BLaER1 treated with 17β-estradiol and CSF1 and Interleukin-3, amounts not matched to agents 10 nM and 100 nM (cell line): ENCODE results near the gene MT1E.
A peak's percentile ranks its signal among the peaks of the same experiment; 100 is the strongest.

ENCODE experiments used
- H3K27ac ChIP-seq, 11 experiments: shearing (Covaris generic); formaldehyde crosslinking; 2 replicates each; pipeline ENCODE4 v1.8.1; 2022
- H3K27me3 ChIP-seq, 11 experiments: shearing (Covaris generic); formaldehyde crosslinking; 2 replicates each; pipeline ENCODE4 v1.8.1; 2022
- H3K36me3 ChIP-seq, 11 experiments: shearing (Covaris generic); formaldehyde crosslinking; 2 replicates each; pipeline ENCODE4 v1.8.1; 2022
- H3K4me1 ChIP-seq, 10 experiments: shearing (Covaris generic); formaldehyde crosslinking; 2 replicates each; pipeline ENCODE4 v1.8.1; 2022
- H3K4me2 ChIP-seq, 11 experiments: shearing (Covaris generic); formaldehyde crosslinking; 2 replicates each; pipeline ENCODE4 v1.8.1; 2022
- H3K4me3 ChIP-seq, 10 experiments: shearing (Covaris generic); formaldehyde crosslinking; 2 replicates each; pipeline ENCODE4 v1.8.1; 2022
- H3K9ac ChIP-seq, 11 experiments: shearing (Covaris generic); formaldehyde crosslinking; 2 replicates each; pipeline ENCODE4 v1.8.1; 2022
- H3K9me3 ChIP-seq, 11 experiments: shearing (Covaris generic); formaldehyde crosslinking; replicated peaks in 1 of 11; 2 replicates each; pipeline ENCODE4 v1.8.1; 2022
- H4K20me1 ChIP-seq, 11 experiments: shearing (Covaris generic); formaldehyde crosslinking; 2 replicates each; pipeline ENCODE4 v1.8.1; 2022
- Cebpa-rat ChIP-seq, 11 experiments: shearing (Covaris generic); IDR thresholded peaks; 2 replicates each; pipeline ENCODE4 v1.8.1; 2022

MT1E gene

GRCh38 chr16:56634715-56635440 is 9.3 kb downstream of the MT1E start:
- H3K36me3 ChIP-seq: no peaks in the 10 kb centered on the region
- peaks cover 5 to 28% (median 17%) of the 10 kb centered on the region in 11 experiments; a peak in 18 of 22 replicates for H3K9me3 ChIP-seq
- no peak overlapping the region for H3K27ac ChIP-seq
- no peak for TF ChIP-seq Cebpa-rat (IDR thresholded peaks at IDR 0.05)
- no peak overlapping the region for H3K9ac ChIP-seq
- peaks cover 100% of the 10 kb centered on the region in 11 experiments for H3K27me3 ChIP-seq
- peaks cover 0 to 10% (median 4%) of the 10 kb centered on the region in 10 experiments; a peak in 5 of 20 replicates for H3K4me1 ChIP-seq
- H3K4me3 ChIP-seq: peak overlapping the region in 1 of 10 experiments; percentile 7; a peak in 2 of 20 replicates
- H4K20me1 ChIP-seq: peaks cover 0 to 64% (median 41%) of the 10 kb centered on the region in 11 experiments; a peak in 15 of 22 replicates
- H3K4me2 ChIP-seq: peak overlapping the region in 1 of 11 experiments; percentile 9; a peak in 1 of 22 replicates

- Histone ChIP-seq H4K20me1 (peaks cover 0 to 63% (median 39%) of the 10 kb centered on the region in 11 experiments; a peak in 15 of 22 replicates), H3K4me2 (no peak overlapping the region), H3K9ac (no peak overlapping the region), H3K36me3 (no peaks in the 10 kb centered on the region), H3K4me3 (peak overlapping the region in 1 of 10 experiments; percentile 7; a peak in 2 of 20 replicates), H3K27ac (no peak overlapping the region), H3K4me1 (peaks cover 0 to 6% (median 4%) of the 10 kb centered on the region in 10 experiments; a peak in 5 of 20 replicates), H3K9me3 (peaks cover 5 to 28% (median 17%) of the 10 kb centered on the region in 11 experiments; a peak in 18 of 22 replicates), H3K27me3 (peaks cover 100% of the 10 kb centered on the region in 11 experiments)
- no peak for TF ChIP-seq Cebpa-rat (IDR thresholded peaks at IDR 0.05)
Observed at GRCh38 chr16:56635441-56635967, 9.9 kb downstream of the MT1E start.

- Histone ChIP-seq H3K4me3 (no peak overlapping the region), H3K36me3 (no peaks in the 10 kb centered on the region), H3K27me3 (peaks cover 100% of the 10 kb centered on the region in 11 experiments), H3K27ac (no peak overlapping the region), H4K20me1 (peaks cover 0 to 59% (median 39%) of the 10 kb centered on the region in 11 experiments; a peak in 15 of 22 replicates), H3K9me3 (peaks cover 5 to 28% (median 17%) of the 10 kb centered on the region in 11 experiments; a peak in 18 of 22 replicates), H3K4me2 (no peak overlapping the region), H3K4me1 (peaks cover 0 to 6% (median 4%) of the 10 kb centered on the region in 10 experiments; a peak in 4 of 20 replicates), H3K9ac (no peak overlapping the region)
- TF ChIP-seq Cebpa-rat (IDR thresholded peaks at IDR 0.05): no peak
Observed at GRCh38 chr16:56636616-56637413, 11.2 kb downstream of the MT1E start.

GRCh38 chr16:56637814-56638750 is 12.5 kb downstream of the MT1E start, which contains the start of gene MT1A:
Gene MT1A, plus strand, starts transcription at chr16:56638666. Its CDS starts 73 bp downstream, at chr16:56638739.
- Histone ChIP-seq H3K9me3 (peaks cover 5 to 28% (median 17%) of the 10 kb centered on the region in 11 experiments; a peak in 18 of 22 replicates), H3K27me3 (peaks cover 100% of the 10 kb centered on the region in 11 experiments), H3K9ac (no peak within 1 kb of the TSS), H3K36me3 (no peaks in the 10 kb centered on the region), H4K20me1 (peaks cover 0 to 47% (median 28%) of the 10 kb centered on the region in 11 experiments; a peak in 14 of 22 replicates), H3K27ac (no peak within 1 kb of the TSS), H3K4me2 (no peak within 1 kb of the TSS), H3K4me3 (peak within 1 kb of the TSS in 1 of 10 experiments; percentile 11; a peak in 1 of 20 replicates), H3K4me1 (peaks cover 0 to 4% (median 0%) of the 10 kb centered on the region in 10 experiments; a peak in 1 of 20 replicates)
- no peak for TF ChIP-seq Cebpa-rat (IDR thresholded peaks at IDR 0.05)

- no peak overlapping the region for H3K4me3 ChIP-seq
- H4K20me1 ChIP-seq: peaks cover 0 to 46% (median 21%) of the 10 kb centered on the region in 11 experiments; a peak in 13 of 22 replicates
- no peak overlapping the region for H3K27ac ChIP-seq
- no peak overlapping the region for H3K9ac ChIP-seq
- H3K9me3 ChIP-seq: peaks cover 5 to 28% (median 17%) of the 10 kb centered on the region in 11 experiments; a peak in 18 of 22 replicates
- no peak for TF ChIP-seq Cebpa-rat (IDR thresholded peaks at IDR 0.05)
- H3K27me3 ChIP-seq: peaks cover 100% of the 10 kb centered on the region in 11 experiments
- no peak overlapping the region for H3K4me2 ChIP-seq
- no peaks in the 10 kb centered on the region for H3K36me3 ChIP-seq
- H3K4me1 ChIP-seq: peaks cover 0 to 4% (median 0%) of the 10 kb centered on the region in 10 experiments; a peak in 1 of 20 replicates
Observed at GRCh38 chr16:56639045-56639444, 13.5 kb downstream of the MT1E start.

- Histone ChIP-seq H4K20me1 (peaks cover 0 to 39% (median 18%) of the 10 kb centered on the region in 11 experiments; a peak in 13 of 22 replicates), H3K4me1 (peaks cover 0 to 2% (median 0%) of the 10 kb centered on the region in 10 experiments; a peak in 1 of 20 replicates), H3K27ac (no peak overlapping the region), H3K27me3 (peaks cover 100% of the 10 kb centered on the region in 11 experiments), H3K36me3 (no peaks in the 10 kb centered on the region), H3K4me3 (no peak overlapping the region), H3K9me3 (peaks cover 5 to 25% (median 17%) of the 10 kb centered on the region in 11 experiments; a peak in 18 of 22 replicates), H3K4me2 (no peak overlapping the region), H3K9ac (no peak overlapping the region)
- TF ChIP-seq Cebpa-rat (IDR thresholded peaks at IDR 0.05): no peak
Observed at GRCh38 chr16:56640076-56640475, 14.5 kb downstream of the MT1E start.

- Histone ChIP-seq H3K4me1 (no peaks in the 10 kb centered on the region), H3K4me3 (no peak overlapping the region), H3K27ac (no peak overlapping the region), H3K4me2 (no peak overlapping the region), H4K20me1 (peaks cover 0 to 28% (median 15%) of the 10 kb centered on the region in 11 experiments; a peak in 10 of 22 replicates), H3K36me3 (no peaks in the 10 kb centered on the region), H3K27me3 (peaks cover 94 to 100% (median 100%) of the 10 kb centered on the region in 11 experiments), H3K9me3 (peaks cover 0 to 19% (median 13%) of the 10 kb centered on the region in 11 experiments; a peak in 17 of 22 replicates), H3K9ac (no peak overlapping the region)
- peak in 2 of 11 experiments; percentile 37 to 62; a peak in 3 of 22 replicates for TF ChIP-seq Cebpa-rat (IDR thresholded peaks at IDR 0.05)
Observed at GRCh38 chr16:56641166-56641565, 15.6 kb downstream of the MT1E start.
